ENCODE data around the gene SEMA6D. TPM values are rescaled to one million over a fixed set of nuclear protein-coding genes. Genes with fewer than 3 reads are reported as not detected.

Gene SEMA6D
- total RNA-seq, 2 donors from 2014 or later: 12.2 to 14.3 TPM

DNA sequence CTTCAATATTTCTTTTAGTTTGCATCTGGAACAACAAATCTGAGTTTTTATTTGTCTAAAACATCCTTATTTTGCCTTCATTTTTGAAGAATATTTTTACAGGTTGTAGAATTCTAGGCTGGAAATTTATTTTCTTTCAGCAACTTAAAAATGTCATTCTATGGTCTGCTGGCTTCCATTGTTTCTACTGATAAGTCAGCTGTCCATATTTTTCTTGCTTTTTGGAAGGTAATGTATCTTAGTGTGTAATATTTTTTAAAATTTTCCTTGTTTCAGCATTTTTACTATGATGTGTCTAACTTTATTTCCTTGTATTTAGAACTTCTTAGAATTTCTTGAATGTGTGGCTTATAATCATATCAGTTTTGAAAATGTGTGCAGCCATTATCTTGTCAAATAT is 37.0 kb downstream of the SEMA6D start:
- Histone ChIP-seq H3K27me3 (no peaks in the 10 kb centered on the region), H3K27ac (no peak overlapping the region), H3K9me3 (peaks cover 0 to 16% of the 10 kb centered on the region in 2 donors), H3K36me3 (no peaks in the 10 kb centered on the region), H3K4me1 (peaks cover 0 to 18% of the 10 kb centered on the region in 2 donors), H3K4me3 (no peak overlapping the region)
- TF ChIP-seq, protein P1, sequence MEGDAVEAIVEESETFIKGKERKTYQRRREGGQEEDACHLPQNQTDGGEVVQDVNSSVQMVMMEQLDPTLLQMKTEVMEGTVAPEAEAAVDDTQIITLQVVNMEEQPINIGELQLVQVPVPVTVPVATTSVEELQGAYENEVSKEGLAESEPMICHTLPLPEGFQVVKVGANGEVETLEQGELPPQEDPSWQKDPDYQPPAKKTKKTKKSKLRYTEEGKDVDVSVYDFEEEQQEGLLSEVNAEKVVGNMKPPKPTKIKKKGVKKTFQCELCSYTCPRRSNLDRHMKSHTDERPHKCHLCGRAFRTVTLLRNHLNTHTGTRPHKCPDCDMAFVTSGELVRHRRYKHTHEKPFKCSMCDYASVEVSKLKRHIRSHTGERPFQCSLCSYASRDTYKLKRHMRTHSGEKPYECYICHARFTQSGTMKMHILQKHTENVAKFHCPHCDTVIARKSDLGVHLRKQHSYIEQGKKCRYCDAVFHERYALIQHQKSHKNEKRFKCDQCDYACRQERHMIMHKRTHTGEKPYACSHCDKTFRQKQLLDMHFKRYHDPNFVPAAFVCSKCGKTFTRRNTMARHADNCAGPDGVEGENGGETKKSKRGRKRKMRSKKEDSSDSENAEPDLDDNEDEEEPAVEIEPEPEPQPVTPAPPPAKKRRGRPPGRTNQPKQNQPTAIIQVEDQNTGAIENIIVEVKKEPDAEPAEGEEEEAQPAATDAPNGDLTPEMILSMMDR (IDR thresholded peaks at IDR 0.05): no peak
- no peak for DNase-seq (ENCODE audit: low spot score)

DNA sequence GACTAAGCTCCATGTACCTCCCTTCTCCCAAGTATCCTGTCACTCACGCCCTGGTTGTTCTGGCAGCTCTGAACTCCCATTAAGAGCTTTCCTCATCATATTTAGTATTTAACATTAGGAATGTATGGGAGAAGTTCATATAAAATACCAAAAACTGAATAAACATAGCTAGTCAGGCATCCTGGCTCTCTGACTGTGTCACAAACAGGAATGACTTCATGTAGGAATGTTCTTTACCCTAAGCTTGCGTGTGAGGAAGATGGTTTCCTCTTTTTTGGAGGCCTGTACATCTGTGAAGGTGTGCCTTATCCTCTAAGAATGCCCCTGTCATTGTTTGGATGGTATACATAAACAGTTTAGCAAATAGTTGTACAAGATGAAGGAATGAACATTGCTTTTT is 38.6 kb downstream of the SEMA6D start:
- no peaks in the 10 kb centered on the region for H3K36me3 ChIP-seq
- no peak overlapping the region for H3K4me3 ChIP-seq
- H3K9me3 ChIP-seq: peaks cover 0 to 16% of the 10 kb centered on the region in 2 donors
- TF ChIP-seq, protein P1 (IDR thresholded peaks at IDR 0.05): no peak
- no peaks in the 10 kb centered on the region for H3K27me3 ChIP-seq
- peaks cover 0 to 2% of the 10 kb centered on the region in 2 donors for H3K4me1 ChIP-seq
- no peak for DNase-seq (ENCODE audit: low spot score)
- H3K27ac ChIP-seq: no peak overlapping the region

DNA sequence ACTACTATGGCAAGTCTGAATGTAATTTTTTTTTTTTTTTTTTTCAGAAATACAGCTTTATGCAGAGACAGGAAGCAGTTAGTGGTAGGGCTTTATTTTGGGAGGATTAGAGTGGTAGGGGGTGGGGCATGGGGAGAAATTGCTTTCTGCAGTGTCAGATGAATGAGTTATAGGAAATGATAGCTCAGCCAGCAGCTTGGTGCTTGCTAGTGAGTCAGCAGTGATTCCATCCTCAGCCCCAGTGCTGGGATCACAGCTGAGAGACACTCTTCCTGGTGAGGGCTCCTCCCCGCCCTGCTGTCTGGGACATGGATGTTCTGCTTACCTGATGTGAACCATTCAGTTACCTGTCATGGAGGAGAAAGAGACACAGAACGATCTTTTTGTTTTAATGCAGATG is 39.6 kb downstream of the SEMA6D start:
- DNase-seq (ENCODE audit: low spot score): no peak
- H3K4me1 ChIP-seq: no peaks in the 10 kb centered on the region
- TF ChIP-seq, protein P1 (IDR thresholded peaks at IDR 0.05): no peak
- H3K36me3 ChIP-seq: no peaks in the 10 kb centered on the region
- no peaks in the 10 kb centered on the region for H3K27me3 ChIP-seq
- H3K9me3 ChIP-seq: peaks cover 0 to 16% of the 10 kb centered on the region in 2 donors
- no peak overlapping the region for H3K27ac ChIP-seq
- no peak overlapping the region for H3K4me3 ChIP-seq

DNA sequence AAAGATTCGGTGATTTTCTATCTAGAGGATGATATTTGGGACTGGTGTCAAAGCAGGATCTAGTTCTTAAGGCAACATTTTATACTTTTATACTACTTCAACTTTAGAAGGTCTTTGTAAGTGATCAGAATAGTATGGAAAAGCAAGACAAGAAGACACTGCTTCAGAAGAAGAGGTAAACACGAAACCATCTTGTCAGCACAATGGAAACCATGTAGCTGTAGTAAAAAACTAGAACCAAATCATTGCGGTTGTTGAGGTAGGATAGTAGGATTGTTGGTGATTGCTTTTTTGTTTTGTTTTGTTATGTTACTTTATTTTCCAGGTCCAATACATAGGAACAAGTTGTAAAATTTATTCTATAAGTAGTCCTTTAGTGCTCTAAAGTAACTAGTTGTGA is 40.0 kb downstream of the SEMA6D start:
- H3K9me3 ChIP-seq: peaks cover 0 to 16% of the 10 kb centered on the region in 2 donors
- no peaks in the 10 kb centered on the region for H3K4me1 ChIP-seq
- TF ChIP-seq, protein P1 (IDR thresholded peaks at IDR 0.05): no peak
- H3K4me3 ChIP-seq: no peak overlapping the region
- DNase-seq (ENCODE audit: low spot score): no peak
- peaks cover 4% of the 10 kb centered on the region for H3K36me3 ChIP-seq
- no peak overlapping the region for H3K27ac ChIP-seq
- H3K27me3 ChIP-seq: no peaks in the 10 kb centered on the region

DNA sequence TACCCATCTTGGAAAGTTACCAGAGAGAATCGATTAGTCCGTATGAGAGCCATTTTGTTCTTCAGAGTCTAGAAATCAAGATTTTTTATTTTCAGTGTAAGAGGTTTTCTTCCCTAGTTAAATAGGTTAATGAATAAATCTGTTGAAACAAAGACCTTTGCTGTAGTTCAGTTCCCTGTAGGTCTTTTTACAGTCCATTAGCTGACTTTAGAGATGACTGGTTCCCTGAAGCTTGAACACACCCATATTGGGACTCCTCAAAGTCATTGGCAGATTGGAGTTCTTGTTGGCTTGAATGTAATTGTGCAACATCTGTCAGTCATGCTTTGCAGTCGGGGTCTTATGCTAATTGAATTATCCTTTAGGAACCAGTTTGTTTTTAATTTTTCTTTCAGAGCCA is 45.3 kb downstream of the SEMA6D start:
- Histone ChIP-seq H3K4me1 (no peaks in the 10 kb centered on the region), H3K36me3 (peaks cover 54% of the 10 kb centered on the region), H3K9me3 (no peaks in the 10 kb centered on the region), H3K27ac (no peak overlapping the region), H3K27me3 (no peaks in the 10 kb centered on the region), H3K4me3 (no peak overlapping the region)
- TF ChIP-seq, protein P1 (IDR thresholded peaks at IDR 0.05): no peak
- no peak for DNase-seq (ENCODE audit: low spot score)

DNA sequence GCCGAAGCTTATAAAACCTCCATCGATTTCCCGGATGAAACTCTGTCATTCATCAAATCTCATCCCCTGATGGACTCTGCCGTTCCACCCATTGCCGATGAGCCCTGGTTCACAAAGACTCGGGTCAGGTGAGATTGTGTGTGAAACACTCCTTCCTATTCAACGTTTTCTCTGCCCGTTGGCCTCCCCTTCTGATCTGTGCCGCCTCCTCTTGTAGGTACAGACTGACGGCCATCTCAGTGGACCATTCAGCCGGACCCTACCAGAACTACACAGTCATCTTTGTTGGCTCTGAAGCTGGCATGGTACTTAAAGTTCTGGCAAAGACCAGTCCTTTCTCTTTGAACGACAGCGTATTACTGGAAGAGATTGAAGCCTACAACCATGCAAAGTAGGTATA is 47.4 kb downstream of the SEMA6D start:
- TF ChIP-seq, protein P1 (IDR thresholded peaks at IDR 0.05): no peak
- Histone ChIP-seq H3K36me3 (peaks cover 66% of the 10 kb centered on the region), H3K27me3 (no peaks in the 10 kb centered on the region), H3K4me1 (no peaks in the 10 kb centered on the region), H3K9me3 (no peaks in the 10 kb centered on the region), H3K4me3 (no peak overlapping the region), H3K27ac (no peak overlapping the region)
- DNase-seq (ENCODE audit: low spot score): no peak

Measured in right atrium auricular region (tissue), 2 donors.